A549 (cell line): ENCODE data around the gene ELF2. TPM values are rescaled to one million over a fixed set of nuclear protein-coding genes. Genes with fewer than 3 reads are reported as not detected.

Experiments
- ATAC-seq, 2 experiments: fragments of 200-7000 bp in 1 of 2; fragments of >200 bp in 1 of 2; cut with Nextera tagmentation in 1 of 2; cut with Tn5 transposase in 1 of 2; 3 replicates each; pipeline versions ENCODE4 v1.8.0 to v1.9.1; 2018 to 2020; ENCODE audit warnings: mild to moderate bottlenecking in 1 of 2, moderate library complexity in 1 of 2
- CTCF ChIA-PET: fragments of 300-600 bp; sonication (Branson Sonifier 250); formaldehyde crosslinking; extraction: SDS; loops from one replicate; lab custom pipeline; 2021; ENCODE audit warnings: antibody characterized with exemption, inconsistent platforms; lab: Yijun Ruan, JAX
- POLR2A ChIA-PET: fragments of 350-600 bp; formaldehyde crosslinking; extraction: SDS; loops from one replicate; lab custom pipeline; 2021; ENCODE audit warnings: antibody characterized with exemption, inconsistent platforms; lab: Yijun Ruan, JAX
- DNase-seq, 2 experiments: peaks; one replicate each; pipeline versions ENCODE4 v3.0.0 to v3.0.0-alpha.2; 2011 to 2016; ENCODE audit warnings: low read depth in 1 of 2, low spot score in 1 of 2
- FAIRE-seq: peaks from 2 replicates; lab custom pipeline; 2011; peaks lifted over from hg19 to GRCh38; lab: Jason Lieb, UNC
- H3K27ac ChIP-seq, 2 experiments: fragments of >200 bp; sonication (Bioruptor Twin); formaldehyde crosslinking; 3 replicates each; pipeline ENCODE4 v1.5.1; 2016 to 2017
- H3K4me1 ChIP-seq: fragments of >200 bp; sonication (Bioruptor Twin); formaldehyde crosslinking; 3 replicates; pipeline ENCODE4 v1.6.1; 2016
- H3K4me2 ChIP-seq: fragments of >200 bp; sonication (Bioruptor Twin); formaldehyde crosslinking; 3 replicates; pipeline ENCODE4 v1.6.1; 2016
- H3K4me3 ChIP-seq: fragments of >200 bp; sonication (Bioruptor Twin); formaldehyde crosslinking; 3 replicates; pipeline ENCODE4 v1.5.1; 2016
- H3K9me3 ChIP-seq: fragments of >200 bp; sonication (Bioruptor Twin); formaldehyde crosslinking; 3 replicates; pipeline ENCODE4 v1.6.1; 2016
- CHD4 ChIP-seq: fragments of 200-600 bp; sonication (generic); IDR thresholded peaks from 2 replicates; pipeline ENCODE4 v1.6.1; 2016; ENCODE audit warnings: antibody characterized with exemption, mild to moderate bottlenecking, borderline replicate concordance
- EHMT2 ChIP-seq: fragments of 200-600 bp; sonication (generic); IDR thresholded peaks from 2 replicates; pipeline ENCODE4 v1.6.1; 2016; ENCODE audit warnings: antibody characterized with exemption, low read depth, mild to moderate bottlenecking, moderate library complexity
- ESRRA ChIP-seq: fragments of 150-350 bp; IDR thresholded peaks from 2 replicates; pipeline ENCODE4 v1.6.1; 2014; ENCODE audit warnings: mild to moderate bottlenecking, low read length, borderline replicate concordance
- FOSB ChIP-seq: fragments of 250-450 bp; sonication (Bioruptor Pico); IDR thresholded peaks from 2 replicates; pipeline ENCODE4 v1.5.0; 2020; ENCODE audit warnings: mild to moderate bottlenecking, moderate library complexity
- GATA3 ChIP-seq: IDR thresholded peaks from 2 replicates; pipeline ENCODE4 v1.6.1; 2012; ENCODE audit warnings: borderline replicate concordance
- HEYL ChIP-seq: fragments of 250-450 bp; sonication (Bioruptor Pico); IDR thresholded peaks from 2 replicates; pipeline ENCODE4 v1.8.0; 2021; ENCODE audit warnings: mild to moderate bottlenecking, moderate library complexity
- HOXB13 ChIP-seq: fragments of 250-450 bp; sonication (Bioruptor Pico); IDR thresholded peaks from 2 replicates; pipeline ENCODE4 v1.5.0; 2020; ENCODE audit warnings: low read depth, mild to moderate bottlenecking, moderate library complexity
- MAFK ChIP-seq: fragments of 450-650 bp; IDR thresholded peaks from 2 replicates; pipeline ENCODE4 v1.6.1; 2014; ENCODE audit not compliant: partially characterized antibody
- NPAS2 ChIP-seq: fragments of 250-450 bp; sonication (Bioruptor Pico); IDR thresholded peaks from 2 replicates; pipeline ENCODE4 v1.8.0; 2022; ENCODE audit warnings: mild to moderate bottlenecking, moderate library complexity, borderline replicate concordance
- POLR2A ChIP-seq: IDR thresholded peaks from 2 replicates; pipeline ENCODE4 v1.6.1; 2012; ENCODE audit warnings: mild to moderate bottlenecking, low read length
- RCOR1 ChIP-seq: fragments of 150-350 bp; IDR thresholded peaks from 2 replicates; pipeline ENCODE4 v1.6.1; 2014; ENCODE audit warnings: antibody characterized with exemption, low read length, low read depth
- TP53 ChIP-seq: fragments of 250-450 bp; sonication (Bioruptor Pico); IDR thresholded peaks from 2 replicates; pipeline ENCODE4 v1.5.0; 2021; ENCODE audit warnings: mild to moderate bottlenecking, moderate library complexity
- USF2 ChIP-seq: fragments of 450-650 bp; IDR thresholded peaks from 2 replicates; pipeline ENCODE4 v1.6.1; 2014; ENCODE audit warnings: antibody characterized with exemption
- ZC3H11A ChIP-seq: fragments of 450-650 bp; IDR thresholded peaks from 2 replicates; pipeline ENCODE4 v1.6.1; 2014; ENCODE audit warnings: antibody characterized with exemption, mild to moderate bottlenecking
- ZSCAN20 ChIP-seq: fragments of 250-450 bp; sonication (Bioruptor Pico); IDR thresholded peaks from 2 replicates; pipeline ENCODE4 v1.8.0; 2022; ENCODE audit warnings: mild to moderate bottlenecking, moderate library complexity
- WGBS: methylation state at CpG from one replicate; pipeline ENCODE4 v1.1.6; 2017; ENCODE audit errors: missing lambda C conversion rate; 5-methylcytosine and 5-hydroxymethylcytosine counted together
- polyA plus RNA-seq, 4 experiments: library from polyadenylated mRNA; depleted of rRNA in 3 of 4; stranded (reverse); fragments of >200 nt; fragmentation: RNase III in 1 of 4; extraction: RNeasy Plus Mini Kit Qiagen cat#74134 plus additional on column Dnase treatment in 1 of 4; gene quantifications; 2 replicates in 3 of 4; 3 replicates in 1 of 4; pipeline ENCODE4 v1.2.3, GENCODE V29; 2011 to 2017
- TF ChIP-seq, protein P1 (sequence below): fragments of >200 bp; sonication (Bioruptor Twin); formaldehyde crosslinking; IDR thresholded peaks from 3 replicates; pipeline ENCODE4 v1.5.1; 2016
- TF ChIP-seq, protein P2 (sequence below): fragments of 150-350 bp; IDR thresholded peaks from 2 replicates; pipeline ENCODE4 v1.6.1; 2014; ENCODE audit warnings: low read depth, mild to moderate bottlenecking, low read length
- TF ChIP-seq, protein P3 (sequence below): fragments of 250-450 bp; sonication (Bioruptor Pico); IDR thresholded peaks from 2 replicates; pipeline ENCODE4 v1.5.0; 2021; ENCODE audit warnings: mild to moderate bottlenecking, moderate library complexity, borderline replicate concordance
- TF ChIP-seq, protein P4 (sequence below): IDR thresholded peaks from 2 replicates; pipeline ENCODE4 v1.6.1; 2012
- TF ChIP-seq, protein P5 (sequence below): IDR thresholded peaks from 2 replicates; pipeline ENCODE4 v1.6.1; 2012

ELF2 gene
- polyA plus RNA-seq, 2 of the 4 experiments (the other 2 are of a cell fraction): 12.7 to 24.3 TPM

DNA sequence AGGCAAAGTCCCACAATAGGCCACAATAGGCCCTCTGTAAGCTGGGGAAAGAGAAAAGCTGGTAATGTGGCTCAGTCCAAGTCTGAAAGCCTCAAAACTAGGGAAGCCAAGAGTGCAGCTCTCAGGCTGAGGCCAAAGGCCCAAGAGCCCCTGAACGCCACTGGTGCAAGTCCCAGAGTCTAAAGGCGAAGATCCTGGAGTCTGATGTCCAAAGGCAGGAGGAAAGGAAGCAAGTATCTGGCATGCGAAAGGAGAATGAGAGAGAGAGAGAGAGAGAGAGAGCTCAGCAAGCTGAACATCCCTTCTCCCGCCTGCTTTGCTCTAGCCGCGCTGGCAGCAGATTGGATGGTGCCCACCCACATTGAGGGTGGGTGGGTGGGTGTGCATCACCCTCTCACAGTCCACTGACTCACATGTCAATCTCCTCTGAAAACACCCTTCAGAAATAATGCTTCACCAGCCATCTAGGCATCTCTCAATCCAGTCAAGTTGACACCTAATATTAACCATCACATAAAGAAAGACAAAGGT is 30.9 kb upstream of the ELF2 start (continued):
- TF ChIP-seq USF2: no peak
- TF ChIP-seq MAFK: no peak
- TF ChIP-seq GATA3: no peak
- TF ChIP-seq ZSCAN20 (CRISPR knock-in tag): no peak
- no peak for TF ChIP-seq CHD4

DNA sequence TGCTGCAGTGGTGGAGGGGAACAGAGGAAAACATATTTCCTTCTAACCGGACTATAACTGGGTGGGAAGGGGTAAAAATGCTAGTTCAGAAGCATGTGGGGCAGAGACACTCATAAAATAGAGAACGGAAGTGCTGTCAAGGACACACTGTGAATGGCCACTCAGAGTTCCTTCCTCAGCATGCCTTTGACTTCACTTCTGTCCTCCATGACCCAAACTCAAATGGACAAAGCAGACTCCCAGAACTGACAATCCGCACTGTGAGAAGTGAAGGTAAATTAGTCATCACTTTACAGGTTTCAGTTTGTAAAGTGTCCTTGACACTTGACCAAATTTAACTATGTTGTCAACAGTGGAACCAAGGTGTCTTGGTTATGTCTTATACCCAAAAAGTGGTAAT is 30.2 kb upstream of the ELF2 start:
- TF ChIP-seq HEYL (CRISPR knock-in tag) (no peak), CHD4 (no peak), EHMT2 (no peak), HOXB13 (CRISPR knock-in tag) (no peak), ESRRA (no peak), USF2 (no peak), RCOR1 (no peak), POLR2A (no peak), TP53 (CRISPR knock-in tag) (no peak), ZC3H11A (no peak), MAFK (no peak), FOSB (CRISPR knock-in tag) (no peak), NPAS2 (CRISPR knock-in tag) (no peak)
- TF ChIP-seq, protein P1, sequence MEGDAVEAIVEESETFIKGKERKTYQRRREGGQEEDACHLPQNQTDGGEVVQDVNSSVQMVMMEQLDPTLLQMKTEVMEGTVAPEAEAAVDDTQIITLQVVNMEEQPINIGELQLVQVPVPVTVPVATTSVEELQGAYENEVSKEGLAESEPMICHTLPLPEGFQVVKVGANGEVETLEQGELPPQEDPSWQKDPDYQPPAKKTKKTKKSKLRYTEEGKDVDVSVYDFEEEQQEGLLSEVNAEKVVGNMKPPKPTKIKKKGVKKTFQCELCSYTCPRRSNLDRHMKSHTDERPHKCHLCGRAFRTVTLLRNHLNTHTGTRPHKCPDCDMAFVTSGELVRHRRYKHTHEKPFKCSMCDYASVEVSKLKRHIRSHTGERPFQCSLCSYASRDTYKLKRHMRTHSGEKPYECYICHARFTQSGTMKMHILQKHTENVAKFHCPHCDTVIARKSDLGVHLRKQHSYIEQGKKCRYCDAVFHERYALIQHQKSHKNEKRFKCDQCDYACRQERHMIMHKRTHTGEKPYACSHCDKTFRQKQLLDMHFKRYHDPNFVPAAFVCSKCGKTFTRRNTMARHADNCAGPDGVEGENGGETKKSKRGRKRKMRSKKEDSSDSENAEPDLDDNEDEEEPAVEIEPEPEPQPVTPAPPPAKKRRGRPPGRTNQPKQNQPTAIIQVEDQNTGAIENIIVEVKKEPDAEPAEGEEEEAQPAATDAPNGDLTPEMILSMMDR: no peak
- TF ChIP-seq, protein P2, sequence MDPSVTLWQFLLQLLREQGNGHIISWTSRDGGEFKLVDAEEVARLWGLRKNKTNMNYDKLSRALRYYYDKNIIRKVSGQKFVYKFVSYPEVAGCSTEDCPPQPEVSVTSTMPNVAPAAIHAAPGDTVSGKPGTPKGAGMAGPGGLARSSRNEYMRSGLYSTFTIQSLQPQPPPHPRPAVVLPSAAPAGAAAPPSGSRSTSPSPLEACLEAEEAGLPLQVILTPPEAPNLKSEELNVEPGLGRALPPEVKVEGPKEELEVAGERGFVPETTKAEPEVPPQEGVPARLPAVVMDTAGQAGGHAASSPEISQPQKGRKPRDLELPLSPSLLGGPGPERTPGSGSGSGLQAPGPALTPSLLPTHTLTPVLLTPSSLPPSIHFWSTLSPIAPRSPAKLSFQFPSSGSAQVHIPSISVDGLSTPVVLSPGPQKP: no peak
- TF ChIP-seq, protein P3, sequence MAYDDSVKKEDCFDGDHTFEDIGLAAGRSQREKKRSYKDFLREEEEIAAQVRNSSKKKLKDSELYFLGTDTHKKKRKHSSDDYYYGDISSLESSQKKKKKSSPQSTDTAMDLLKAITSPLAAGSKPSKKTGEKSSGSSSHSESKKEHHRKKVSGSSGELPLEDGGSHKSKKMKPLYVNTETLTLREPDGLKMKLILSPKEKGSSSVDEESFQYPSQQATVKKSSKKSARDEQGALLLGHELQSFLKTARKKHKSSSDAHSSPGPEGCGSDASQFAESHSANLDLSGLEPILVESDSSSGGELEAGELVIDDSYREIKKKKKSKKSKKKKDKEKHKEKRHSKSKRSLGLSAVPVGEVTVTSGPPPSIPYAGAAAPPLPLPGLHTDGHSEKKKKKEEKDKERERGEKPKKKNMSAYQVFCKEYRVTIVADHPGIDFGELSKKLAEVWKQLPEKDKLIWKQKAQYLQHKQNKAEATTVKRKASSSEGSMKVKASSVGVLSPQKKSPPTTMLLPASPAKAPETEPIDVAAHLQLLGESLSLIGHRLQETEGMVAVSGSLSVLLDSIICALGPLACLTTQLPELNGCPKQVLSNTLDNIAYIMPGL: no peak
- TF ChIP-seq, protein P4, sequence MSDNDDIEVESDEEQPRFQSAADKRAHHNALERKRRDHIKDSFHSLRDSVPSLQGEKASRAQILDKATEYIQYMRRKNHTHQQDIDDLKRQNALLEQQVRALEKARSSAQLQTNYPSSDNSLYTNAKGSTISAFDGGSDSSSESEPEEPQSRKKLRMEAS: no peak
- TF ChIP-seq, protein P5, sequence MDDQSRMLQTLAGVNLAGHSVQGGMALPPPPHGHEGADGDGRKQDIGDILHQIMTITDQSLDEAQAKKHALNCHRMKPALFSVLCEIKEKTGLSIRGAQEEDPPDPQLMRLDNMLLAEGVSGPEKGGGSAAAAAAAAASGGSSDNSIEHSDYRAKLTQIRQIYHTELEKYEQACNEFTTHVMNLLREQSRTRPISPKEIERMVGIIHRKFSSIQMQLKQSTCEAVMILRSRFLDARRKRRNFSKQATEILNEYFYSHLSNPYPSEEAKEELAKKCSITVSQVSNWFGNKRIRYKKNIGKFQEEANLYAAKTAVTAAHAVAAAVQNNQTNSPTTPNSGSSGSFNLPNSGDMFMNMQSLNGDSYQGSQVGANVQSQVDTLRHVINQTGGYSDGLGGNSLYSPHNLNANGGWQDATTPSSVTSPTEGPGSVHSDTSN: no peak
- Histone ChIP-seq H3K27ac (no peak overlapping the region), H3K4me1 (no peaks in the 10 kb centered on the region), H3K4me3 (no peak overlapping the region), H3K9me3 (no peaks in the 10 kb centered on the region), H3K4me2 (no peak overlapping the region)
- FAIRE-seq: no peak
- CTCF ChIA-PET: no interaction called here
- 82% methylated on average over 3 of the region's 3 CpGs for WGBS
- ATAC-seq: no peak
- DNase-seq: no peak
- POLR2A ChIA-PET: no interaction called here
